Spinal cord (tissue), 10 donors: ENCODE results near the gene BAIAP2. TPM values are rescaled to one million over a fixed set of nuclear protein-coding genes. Genes with fewer than 3 reads are reported as not detected.

Experiments used
- DNase-seq, 6 donors: peaks; one replicate each; pipeline versions ENCODE4 v3.0.0 to v3.0.0-alpha.2; 2013 to 2015; ENCODE audit warnings: low spot score in 6 of 6, low read depth in 4 of 6
- H3K27ac ChIP-seq: one replicate; pipeline ENCODE4 v1.5.1; 2013; ENCODE audit warnings: low read depth, low read length, control low read depth
- H3K27me3 ChIP-seq: one replicate; pipeline ENCODE4 v1.6.1; 2013; ENCODE audit warnings: low read length; ENCODE audit not compliant: control insufficient read depth, insufficient read depth
- H3K36me3 ChIP-seq: one replicate; pipeline ENCODE4 v1.6.1; 2013; ENCODE audit warnings: low read length; ENCODE audit not compliant: control insufficient read depth, insufficient read depth
- H3K4me1 ChIP-seq: one replicate; pipeline ENCODE4 v1.6.1; 2013; ENCODE audit warnings: low read length; ENCODE audit not compliant: control insufficient read depth, insufficient read depth
- H3K4me3 ChIP-seq: one replicate; pipeline ENCODE4 v1.5.1; 2013; ENCODE audit warnings: low read depth, low read length, control low read depth
- H3K9me3 ChIP-seq: one replicate; pipeline ENCODE4 v1.6.1; 2013; ENCODE audit warnings: low read length; ENCODE audit not compliant: control insufficient read depth, insufficient read depth
- WGBS: methylation state at CpG from one replicate; pipeline ENCODE4 v1.1.5; 2013; ENCODE audit warnings: missing lambda C conversion rate; ENCODE audit not compliant: insufficient coverage; 5-methylcytosine and 5-hydroxymethylcytosine counted together
- polyA plus RNA-seq, 2 donors: library from polyadenylated mRNA; unstranded; fragments of 120-200 nt; gene quantifications; one replicate each; pipeline ENCODE4 v1.2.1, GENCODE V29; 2013; ENCODE audit not compliant: insufficient read length in 2 of 2
- total RNA-seq, 2 donors: library from RNA; depleted of rRNA in 1 of 2; stranded (reverse); fragments of 120-200 nt in 1 of 2; fragments of >200 nt in 1 of 2; gene quantifications; one replicate each; pipeline versions ENCODE4 v1.2.3 to v1.2.4, GENCODE V29; 2013 to 2014
- donor health status: healthy.

Gene BAIAP2
- total and polyA plus RNA-seq, 4 donors, result 16.8 to 55.6 (median 37.8) TPM

- WGBS, result 85% methylated on average over 14 of the region's 14 CpGs
- peak overlapping the region; percentile 85 for H3K27ac ChIP-seq
- peaks cover 96% of the 10 kb centered on the region for H3K36me3 ChIP-seq
- DNase-seq, result no peak
- no peaks in the 10 kb centered on the region for H3K9me3 ChIP-seq
- H3K4me3 ChIP-seq, result peak overlapping the region; percentile 63
- H3K4me1 ChIP-seq, result peaks cover 75% of the 10 kb centered on the region
- H3K27me3 ChIP-seq, result no peaks in the 10 kb centered on the region
These were observed 93.4 kb downstream of the BAIAP2 start for GRCh38 chr17:81128338-81128737.

DNA sequence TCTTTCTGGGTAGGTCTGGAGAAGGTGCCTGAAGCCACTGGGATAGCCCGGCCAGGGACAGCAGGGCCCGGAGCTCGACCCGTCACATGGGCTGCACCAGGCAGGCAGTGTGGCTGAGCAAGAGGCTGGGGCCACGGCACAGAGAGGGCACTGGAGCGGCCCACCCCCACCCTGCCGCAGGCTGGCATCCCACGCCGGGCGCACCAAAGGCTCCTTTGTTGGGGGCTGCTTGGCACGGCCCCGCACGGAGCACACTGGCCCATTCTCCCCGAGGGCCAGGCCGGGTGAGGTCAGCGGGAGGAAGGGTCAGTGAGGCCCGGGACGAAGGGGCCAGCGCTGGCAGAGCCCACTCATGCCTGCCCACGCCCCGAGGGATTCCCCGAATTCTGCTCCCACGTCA lies 93.8 kb downstream of the BAIAP2 start:
- peak overlapping the region; percentile 85 for H3K27ac ChIP-seq
- H3K9me3 ChIP-seq, result no peaks in the 10 kb centered on the region
- WGBS, result 72% methylated on average over 23 of the region's 23 CpGs
- no peaks in the 10 kb centered on the region for H3K27me3 ChIP-seq
- peak in 3 of 6 donors; percentile 15 to 83 (median 30) for DNase-seq
- peak overlapping the region; percentile 63 for H3K4me3 ChIP-seq
- peaks cover 77% of the 10 kb centered on the region for H3K4me1 ChIP-seq
- H3K36me3 ChIP-seq, result peaks cover 96% of the 10 kb centered on the region

- Histone ChIP-seq H3K27ac (peak overlapping the region; percentile 79), H3K4me3 (no peak overlapping the region), H3K4me1 (peaks cover 81% of the 10 kb centered on the region), H3K9me3 (no peaks in the 10 kb centered on the region), H3K27me3 (no peaks in the 10 kb centered on the region), H3K36me3 (peaks cover 96% of the 10 kb centered on the region)
- no peak for DNase-seq
- 72% methylated on average over 10 of the region's 11 CpGs for WGBS
These were observed 94.3 kb downstream of the BAIAP2 start for GRCh38 chr17:81129289-81129688.

DNA sequence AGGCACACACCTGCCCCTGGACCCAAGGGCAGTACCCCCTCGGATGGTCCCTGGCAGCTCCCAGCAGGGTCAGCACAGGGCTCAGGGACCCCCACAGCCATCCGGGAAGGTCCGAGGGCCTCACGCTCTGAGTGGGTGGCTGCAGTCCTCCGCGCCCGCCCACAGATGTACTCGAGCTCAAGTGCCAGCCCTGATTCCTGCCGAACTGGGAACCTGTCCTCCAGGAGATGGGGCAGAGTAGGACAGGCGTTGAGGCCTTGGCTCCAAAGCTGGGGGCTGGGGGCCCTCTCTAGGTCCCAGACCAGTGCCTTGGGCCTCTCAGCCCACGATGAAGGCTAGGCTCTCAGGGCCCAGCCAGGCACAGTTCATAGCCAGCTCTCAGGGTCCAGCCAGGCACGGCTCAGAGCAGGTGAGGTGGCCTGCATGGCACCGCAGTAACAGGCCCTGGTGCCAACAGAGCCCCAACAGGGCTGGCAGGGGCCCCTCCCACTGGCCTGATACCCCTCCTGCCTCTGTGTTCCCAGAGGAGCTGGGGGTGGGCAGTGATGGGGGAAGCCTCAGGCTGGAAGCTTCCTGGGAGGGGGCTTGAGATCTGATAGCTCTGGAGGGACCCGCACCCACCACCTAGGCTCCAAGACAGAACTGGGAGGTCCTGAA lies 94.9 kb downstream of the BAIAP2 start:
- no peaks in the 10 kb centered on the region for H3K27me3 ChIP-seq
- peaks cover 96% of the 10 kb centered on the region for H3K36me3 ChIP-seq
- peaks cover 83% of the 10 kb centered on the region for H3K4me1 ChIP-seq
- no peak overlapping the region for H3K4me3 ChIP-seq
- WGBS, result 83% methylated on average over 13 of the region's 14 CpGs
- peak overlapping the region; percentile 79 for H3K27ac ChIP-seq
- H3K9me3 ChIP-seq, result no peaks in the 10 kb centered on the region
- DNase-seq, result no peak

DNA sequence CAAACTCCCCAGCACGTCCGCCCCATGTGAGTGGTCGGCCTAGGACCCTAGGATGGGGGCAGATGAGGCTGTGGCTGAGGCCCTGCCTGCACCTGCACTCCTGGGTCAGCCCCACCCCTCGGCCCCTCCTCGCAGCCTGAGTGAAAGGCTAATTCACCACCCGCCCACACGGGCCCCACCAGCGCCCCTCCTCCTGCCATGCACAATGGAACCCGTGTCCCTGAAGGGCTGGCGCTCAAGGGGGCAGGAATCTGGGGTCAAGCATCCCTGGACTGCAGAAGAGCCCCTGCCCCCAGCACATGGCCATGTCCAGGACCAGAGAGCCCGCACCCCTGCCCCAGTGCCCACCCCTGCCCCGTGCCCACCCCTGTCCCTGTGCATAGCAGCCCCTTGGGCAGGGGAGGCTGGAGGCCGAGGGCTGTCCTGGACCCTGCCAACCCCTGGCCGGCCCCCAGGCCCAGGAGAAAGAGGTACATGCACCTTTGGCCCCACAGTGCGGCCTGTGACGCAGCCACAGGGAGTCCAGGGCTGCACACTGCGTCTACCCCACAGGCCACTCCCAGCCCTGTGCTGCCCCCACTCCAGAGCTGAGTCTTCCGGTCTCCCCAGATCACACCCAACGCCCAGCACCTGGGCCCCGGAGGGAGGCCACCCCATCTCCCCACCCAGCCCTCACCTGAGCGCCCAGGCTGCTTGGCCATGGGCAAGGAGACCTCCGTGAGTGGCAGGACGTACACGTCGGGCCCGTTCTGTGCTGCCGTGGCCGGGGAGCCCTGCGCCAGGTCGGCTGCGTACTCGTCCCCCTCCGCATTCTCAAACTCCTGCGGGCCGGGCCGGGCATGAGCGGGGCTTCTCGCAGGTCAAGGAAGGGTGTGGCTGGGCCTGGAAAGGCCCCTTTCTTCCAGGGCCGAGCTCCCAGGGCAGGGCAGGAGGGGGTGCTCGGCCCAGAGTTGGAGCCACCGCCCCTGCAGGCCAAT lies 95.7 kb downstream of the BAIAP2 start:
- peak in 1 of 6 donors; percentile 62 for DNase-seq
- Histone ChIP-seq H3K27ac (peak overlapping the region; percentile 79), H3K4me1 (peaks cover 88% of the 10 kb centered on the region)

DNA sequence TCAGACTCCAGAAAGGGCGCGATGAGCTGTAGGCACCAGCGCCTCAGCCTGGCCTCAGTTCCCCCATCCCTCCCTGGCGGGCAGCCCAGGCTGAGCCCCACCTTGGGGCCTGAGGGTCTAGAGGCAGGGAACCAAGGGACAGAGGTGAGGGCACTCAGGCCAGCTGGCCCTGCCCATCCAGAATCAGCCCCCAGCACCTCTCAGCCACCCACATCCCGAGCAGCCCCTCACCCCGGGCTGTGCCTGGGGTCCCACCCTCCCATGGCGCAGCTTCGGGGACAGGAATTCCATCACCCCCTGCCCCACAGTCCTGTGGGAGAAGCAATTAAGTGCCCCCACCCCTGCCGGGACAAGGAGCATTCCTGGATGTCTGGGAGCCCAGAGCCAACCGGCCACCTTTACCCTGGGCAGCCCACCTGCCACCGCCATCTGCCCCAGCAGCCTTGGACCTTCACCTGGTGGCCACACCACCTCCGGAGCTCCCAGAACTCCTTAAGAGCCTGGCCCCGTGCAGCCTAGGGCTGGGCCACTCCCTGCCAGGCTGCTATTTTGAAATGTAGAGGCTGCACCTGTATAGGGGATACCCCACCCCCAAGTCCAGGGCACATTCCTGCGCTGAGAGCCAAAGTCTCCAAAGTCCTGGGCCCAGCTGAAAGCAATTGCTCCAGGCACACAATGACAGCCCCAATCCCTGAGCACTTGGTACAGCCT lies 96.7 kb downstream of the BAIAP2 start:
- H3K4me3 ChIP-seq, result peak overlapping the region; percentile 36
- WGBS, result 86% methylated on average over 14 of the region's 14 CpGs
- DNase-seq, result no peak
- no peaks in the 10 kb centered on the region for H3K9me3 ChIP-seq
- peaks cover 88% of the 10 kb centered on the region for H3K4me1 ChIP-seq
- no peaks in the 10 kb centered on the region for H3K27me3 ChIP-seq
- H3K36me3 ChIP-seq, result peaks cover 94% of the 10 kb centered on the region
- H3K27ac ChIP-seq, result peak overlapping the region; percentile 64

More for the DNA sequence above, 95.7 kb downstream of the BAIAP2 start:
- Histone ChIP-seq H3K4me3 (peak overlapping the region; percentile 36), H3K27me3 (no peaks in the 10 kb centered on the region), H3K9me3 (no peaks in the 10 kb centered on the region), H3K36me3 (peaks cover 96% of the 10 kb centered on the region)
- 81% methylated on average over 41 of the region's 41 CpGs for WGBS

GRCh38 chr17:81132197-81132540 lies 97.2 kb downstream of the BAIAP2 start:
- Histone ChIP-seq H3K27me3 (no peaks in the 10 kb centered on the region), H3K4me3 (peak overlapping the region; percentile 36), H3K9me3 (no peaks in the 10 kb centered on the region), H3K36me3 (peaks cover 91% of the 10 kb centered on the region), H3K27ac (peak overlapping the region; percentile 64), H3K4me1 (peaks cover 87% of the 10 kb centered on the region)
- WGBS, result 65% methylated on average over 11 of the region's 11 CpGs
- DNase-seq, result no peak

- Histone ChIP-seq H3K36me3 (peaks cover 82% of the 10 kb centered on the region), H3K4me3 (peak overlapping the region; percentile 36), H3K4me1 (peaks cover 79% of the 10 kb centered on the region), H3K27ac (peak overlapping the region; percentile 64), H3K27me3 (no peaks in the 10 kb centered on the region), H3K9me3 (no peaks in the 10 kb centered on the region)
- 77% methylated on average over 17 of the region's 22 CpGs for WGBS
- no peak for DNase-seq
These were observed 98.1 kb downstream of the BAIAP2 start for GRCh38 chr17:81132770-81133723.
